Mucosa of gallbladder (tissue), 1 donor: ENCODE data around the gene SLC25A48. TPM values are rescaled to one million over a fixed set of nuclear protein-coding genes. Genes with fewer than 3 reads are reported as not detected.

ENCODE experiments used
- DNase-seq: peaks from one replicate; pipeline ENCODE4 v3.0.0-alpha.2; 2020; ENCODE audit warnings: low spot score
- total RNA-seq: library from RNA; stranded (reverse); gene quantifications from one replicate; pipeline ENCODE4 v1.2.1, GENCODE V29; 2021
- donor health status: DM: no; HTN: no; CAD: no.

SLC25A48 gene
- total RNA-seq, 1 donor from 2014 or later = 0.43 TPM

DNA sequence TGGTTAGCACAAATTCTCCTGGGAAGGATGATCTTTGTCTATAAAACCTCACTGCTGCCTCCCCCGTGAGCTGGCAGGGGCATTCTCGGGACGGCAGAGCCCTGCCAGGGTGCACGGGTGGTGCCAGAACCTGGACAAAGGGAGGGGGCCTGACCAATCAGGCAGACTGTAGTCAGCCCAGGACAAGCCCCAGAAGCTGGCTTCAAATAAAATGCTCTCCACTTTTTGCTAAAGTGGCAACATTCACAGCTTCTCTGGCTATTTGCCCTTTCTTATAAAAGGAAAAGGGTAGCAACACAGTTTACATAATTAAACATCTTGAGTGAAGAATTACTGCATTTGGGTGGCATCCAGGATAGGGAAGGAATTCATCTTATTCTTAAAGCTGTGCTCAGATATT, 46.8 kb downstream of the SLC25A48 start:
- DNase-seq = no peak

DNA sequence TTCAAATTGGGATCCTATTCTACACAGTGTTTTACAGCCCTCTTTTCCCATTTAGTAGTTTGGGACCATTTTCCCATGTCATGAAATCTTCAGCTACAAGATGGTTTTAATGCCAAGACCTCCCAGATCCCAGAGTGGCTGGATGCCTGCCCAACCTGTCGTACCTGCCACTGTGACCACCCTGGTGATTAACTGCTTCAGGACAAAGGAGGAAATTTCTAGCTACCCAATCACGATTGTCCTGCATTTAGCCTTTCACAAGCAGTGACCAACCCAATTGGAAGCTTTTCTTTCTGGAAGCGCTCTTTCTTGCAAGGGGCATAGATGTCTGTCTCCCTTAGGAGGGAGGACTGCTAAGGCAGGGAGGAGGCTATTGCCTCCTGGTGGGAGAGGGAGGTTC, 47.4 kb downstream of the SLC25A48 start:
- no peak for DNase-seq

DNA sequence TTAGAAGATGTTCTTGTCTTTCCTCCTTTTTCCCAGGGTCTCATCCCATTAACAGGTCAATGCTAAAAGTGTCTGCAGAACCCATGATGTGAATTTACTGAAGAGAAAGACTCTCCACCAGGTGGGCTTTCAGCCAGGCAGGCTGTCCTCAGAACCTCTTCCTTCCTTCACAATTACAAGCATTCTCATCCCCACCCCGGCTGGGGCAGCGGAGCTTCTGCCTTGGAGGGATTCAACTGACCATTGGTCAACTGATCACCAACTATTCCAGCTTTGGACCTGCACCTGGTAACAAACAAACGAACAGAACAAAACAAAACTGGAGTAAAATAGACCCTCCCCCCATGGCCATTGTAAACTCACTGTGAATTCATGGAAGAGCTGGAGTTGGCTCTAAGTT, 48.6 kb downstream of the SLC25A48 start:
- no peak for DNase-seq

DNA sequence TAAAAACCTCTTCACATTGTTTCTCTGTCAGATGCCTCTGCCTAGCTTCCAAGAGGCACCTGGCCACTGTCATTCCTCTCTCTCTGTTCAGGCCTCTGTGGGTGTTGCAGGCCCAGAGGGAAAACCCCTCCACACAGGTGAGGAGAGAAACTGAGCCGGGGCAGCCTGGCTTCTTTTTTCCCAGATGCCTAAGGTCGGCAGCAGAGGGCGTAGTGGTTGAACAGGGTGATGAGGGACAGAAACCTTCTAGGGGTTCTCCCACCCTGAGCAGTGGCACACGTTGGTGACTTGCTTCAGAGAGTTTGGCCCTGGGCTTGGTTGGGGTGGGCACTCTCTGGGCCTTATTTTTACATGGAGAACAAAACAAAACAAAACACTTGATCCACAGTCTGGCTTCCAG, 49.0 kb downstream of the SLC25A48 start:
- DNase-seq = no peak

DNA sequence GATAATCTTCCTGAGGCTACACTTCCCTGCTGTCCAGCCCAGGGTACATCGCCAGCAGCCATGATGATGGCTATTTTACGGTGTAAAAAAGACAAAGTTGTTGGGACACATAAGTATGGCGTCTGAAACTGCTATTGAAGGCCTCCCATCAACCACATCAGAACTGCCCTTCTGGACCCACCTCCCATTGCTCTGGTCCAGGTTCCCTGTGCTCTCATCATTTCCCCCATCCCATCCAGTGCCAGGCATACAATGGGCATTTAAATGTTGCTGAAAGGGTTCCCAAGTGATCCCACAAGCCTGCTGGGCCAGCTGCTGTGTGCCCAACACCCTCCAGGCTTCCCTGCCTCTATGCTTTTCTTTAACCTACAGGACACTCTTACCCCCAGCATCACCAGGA, 50.6 kb downstream of the SLC25A48 start:
- DNase-seq = no peak

DNA sequence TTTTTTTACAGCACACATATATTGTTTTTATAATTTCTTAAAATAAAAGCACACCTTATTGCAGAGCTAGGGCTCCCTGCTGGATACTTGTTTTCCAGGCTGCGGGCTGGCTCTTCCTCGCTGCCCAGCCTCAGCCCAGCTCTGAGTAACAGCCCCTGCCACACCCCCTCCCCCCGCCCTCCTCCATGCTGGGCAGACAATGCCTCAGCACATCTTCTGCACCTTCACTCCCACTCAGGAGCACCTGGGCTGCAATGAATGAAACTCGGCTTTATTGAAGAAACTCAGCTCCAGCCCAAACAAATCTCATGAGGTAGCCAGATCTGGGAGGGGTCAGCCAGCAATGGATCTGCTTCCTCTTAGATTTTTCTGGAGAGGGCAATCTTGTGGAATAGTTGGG, 51.7 kb downstream of the SLC25A48 start:
- no peak for DNase-seq

DNA sequence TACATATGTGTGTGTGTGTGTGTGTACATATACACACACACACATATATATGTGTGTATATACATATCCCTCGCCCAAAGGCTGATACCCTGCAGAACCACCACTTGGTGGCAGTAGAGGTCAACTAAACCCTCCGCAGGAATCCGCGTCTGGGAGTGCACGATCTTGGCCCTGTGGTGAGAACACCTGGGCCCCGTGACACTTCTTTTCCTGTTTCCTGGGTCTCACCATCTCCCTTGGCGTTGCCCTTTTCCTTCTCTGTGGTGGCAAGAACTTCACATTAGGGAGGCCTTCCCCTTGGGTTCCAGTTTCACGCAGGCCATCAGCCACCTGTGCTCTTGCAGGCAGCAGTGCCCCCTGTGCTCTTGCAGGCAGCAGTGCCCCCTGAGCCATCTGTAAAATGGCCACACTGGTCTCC, 53.0 kb downstream of the SLC25A48 start:
- peak; percentile 62 for DNase-seq

DNA sequence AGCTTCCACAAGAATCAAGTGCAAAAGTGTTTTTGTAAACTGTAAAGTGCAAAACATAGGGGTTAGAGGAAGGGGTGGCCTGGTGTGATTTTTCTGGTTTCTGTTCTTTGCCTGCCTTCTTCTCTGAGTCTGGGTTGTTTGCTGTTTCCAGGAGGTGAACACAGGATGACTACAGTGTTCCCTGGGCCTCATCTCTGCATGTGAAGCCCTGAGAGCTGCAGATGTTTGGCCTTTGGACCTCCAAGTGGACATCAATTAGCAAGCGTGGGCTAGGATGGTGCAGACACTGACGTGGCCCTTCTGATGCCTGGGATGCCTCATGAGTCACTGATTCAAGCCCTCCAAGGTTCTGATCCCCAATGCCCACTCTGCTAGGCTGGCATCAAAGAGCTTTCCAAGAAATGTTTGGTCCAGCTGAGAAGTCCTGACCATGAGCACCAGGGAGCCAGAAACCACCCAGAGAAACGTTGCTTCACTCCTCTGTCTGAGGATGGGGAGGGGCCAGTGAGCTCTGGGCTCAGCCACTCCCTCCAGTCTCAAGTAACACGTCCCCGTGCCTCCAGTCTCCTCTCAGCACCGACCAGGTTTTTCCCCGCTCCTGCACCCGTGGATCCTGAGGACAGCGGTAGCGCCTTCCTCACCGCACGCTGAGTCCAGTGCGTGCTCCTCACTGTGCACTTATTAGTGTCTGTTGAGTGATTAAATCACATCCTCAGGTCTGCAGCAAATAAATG, 53.6 kb downstream of the SLC25A48 start:
- no peak for DNase-seq

DNA sequence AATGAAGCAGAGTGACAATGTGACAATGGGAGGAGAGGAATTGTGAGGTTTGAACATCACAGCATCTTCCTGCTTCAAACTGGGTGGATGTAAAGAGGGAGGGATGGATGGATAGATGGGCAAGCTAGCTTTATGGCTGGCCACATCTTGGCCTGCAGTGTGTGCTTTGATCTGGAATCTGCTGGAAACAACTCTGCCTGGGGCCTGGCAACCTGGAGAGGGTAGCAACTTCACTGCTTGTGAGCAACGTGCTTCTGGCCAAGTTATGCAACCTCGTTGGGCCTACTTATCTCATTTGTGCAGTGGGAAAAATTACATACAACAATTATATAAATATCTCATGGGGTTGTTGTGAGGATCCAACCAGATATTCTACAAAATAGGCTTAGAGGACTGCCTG, 55.8 kb downstream of the SLC25A48 start:
- DNase-seq = no peak

DNA sequence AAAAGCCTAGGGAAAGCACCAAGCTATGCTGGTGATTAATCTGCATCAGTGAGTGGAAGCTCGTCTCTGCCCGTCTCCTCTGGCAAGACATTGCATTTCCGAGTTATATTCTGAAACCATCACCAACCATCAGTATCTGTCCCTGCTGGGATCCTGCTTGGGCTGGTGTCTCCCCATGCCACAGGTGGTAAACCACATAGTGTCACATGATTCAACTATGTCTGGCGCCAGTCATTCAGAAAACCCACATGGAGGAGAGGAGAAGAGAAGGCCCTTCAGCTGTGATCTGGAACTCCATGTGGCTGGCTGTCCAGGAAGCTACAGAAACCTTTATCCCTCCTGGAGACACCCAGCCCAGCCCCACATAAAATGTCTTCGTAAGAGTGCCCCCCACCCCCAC, 56.4 kb downstream of the SLC25A48 start:
- DNase-seq = no peak

DNA sequence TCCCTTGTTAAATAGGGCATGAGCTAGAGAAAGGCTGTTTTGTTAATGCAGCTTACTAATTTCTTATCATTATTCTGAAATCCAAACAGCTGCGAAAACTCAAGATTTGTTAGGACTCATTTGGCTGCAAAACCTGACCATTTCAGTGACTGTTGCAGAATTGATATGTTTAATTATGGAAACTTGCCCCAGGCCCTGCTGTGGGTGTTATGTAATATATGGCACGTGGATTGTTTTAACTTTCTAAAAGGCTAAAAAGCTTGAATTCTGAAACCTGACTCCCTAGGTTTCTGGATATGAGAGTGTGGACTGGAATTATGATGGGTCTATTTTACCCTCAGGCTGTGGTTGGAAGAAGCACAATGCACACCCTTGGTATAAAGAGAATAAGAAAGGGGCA, 56.8 kb downstream of the SLC25A48 start:
- DNase-seq = no peak

DNA sequence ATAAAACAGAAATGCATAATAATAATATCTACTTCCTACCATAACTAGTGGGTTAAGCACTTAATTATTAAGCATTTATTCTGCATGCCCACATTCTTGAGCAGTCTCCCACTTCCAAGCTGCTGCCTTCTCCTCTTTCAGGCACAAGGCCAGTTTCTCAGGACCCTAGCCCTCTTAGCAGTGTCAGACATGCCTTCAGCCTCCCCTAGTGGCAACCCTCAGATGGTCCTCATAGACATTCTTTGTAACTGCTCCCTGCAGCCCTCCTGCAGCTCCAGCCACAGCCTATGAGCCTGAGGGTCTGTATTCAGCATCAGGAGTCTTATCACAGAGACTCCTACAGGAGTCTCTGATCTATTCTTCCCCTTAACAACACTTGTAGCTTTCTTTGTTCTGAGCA, 57.3 kb downstream of the SLC25A48 start:
- DNase-seq = no peak

DNA sequence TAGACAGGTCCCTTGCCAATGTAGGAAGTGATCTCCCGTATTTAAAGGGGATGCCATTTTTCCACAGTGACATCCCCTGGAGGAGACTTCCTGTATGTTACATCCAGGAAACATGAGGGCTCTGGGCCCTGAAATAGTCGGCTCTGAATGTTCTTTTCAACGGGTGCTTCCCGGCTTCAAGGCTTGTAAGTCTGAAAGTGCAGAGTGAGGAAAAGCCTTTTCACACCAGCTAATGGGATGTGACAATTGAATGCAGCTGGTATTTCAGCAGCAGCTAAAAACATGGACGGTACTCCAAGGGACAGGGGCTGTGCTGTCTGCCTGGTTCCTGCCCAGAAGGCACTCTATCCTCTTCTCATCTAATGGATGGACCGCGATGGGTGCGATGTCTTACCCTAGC, 59.8 kb downstream of the SLC25A48 start:
- no peak for DNase-seq

DNA sequence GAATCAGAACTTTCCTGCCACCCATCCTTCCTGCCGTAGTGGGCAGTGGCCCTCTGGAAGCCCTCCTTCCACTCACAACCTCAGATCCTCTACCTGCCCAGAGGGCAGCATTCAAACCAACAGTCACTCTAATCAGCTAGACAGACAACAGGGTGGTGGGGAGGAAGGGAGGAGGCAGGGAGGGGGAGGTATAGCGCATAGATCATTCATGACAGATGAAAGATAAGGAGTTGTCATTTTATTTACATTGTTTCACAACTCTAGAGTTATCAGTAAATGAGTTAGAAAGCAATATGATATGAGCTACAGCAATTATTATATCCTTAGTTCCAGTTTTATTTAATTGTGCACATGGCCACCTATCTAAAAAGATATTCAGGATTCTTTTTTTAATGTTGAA, 60.3 kb downstream of the SLC25A48 start:
- no peak for DNase-seq

DNA sequence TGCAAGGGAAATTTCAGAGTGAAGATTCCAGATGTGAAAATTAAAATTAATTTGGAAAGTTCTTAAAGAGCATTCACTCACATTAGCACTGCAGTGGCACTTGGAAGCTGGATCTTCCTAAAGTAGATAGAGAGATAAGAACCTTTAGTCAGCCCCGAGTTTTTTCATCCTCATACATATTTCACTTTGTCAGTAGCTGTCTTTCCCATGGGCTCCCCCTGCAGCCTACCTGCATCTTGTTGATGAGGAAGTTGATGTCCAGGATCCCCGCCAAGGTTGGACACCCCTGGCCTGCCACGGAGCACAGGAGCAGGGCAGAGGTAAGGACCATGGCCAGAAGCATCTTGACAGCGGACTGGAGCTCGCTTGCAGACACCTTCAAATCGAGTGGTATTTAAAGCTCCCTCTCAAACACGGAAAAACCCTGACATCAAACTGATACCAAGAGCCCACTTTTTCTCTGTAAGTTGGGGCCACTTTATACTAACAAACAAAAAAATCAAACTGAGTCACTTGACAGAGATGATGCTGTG, 61.1 kb downstream of the SLC25A48 start, which contains the start of gene IL9:
TSS of gene IL9 (minus strand) at position 368 of the 533 bp plus-strand sequence. CDS start at position 343, 25 bp downstream.
- no peak for DNase-seq

DNA sequence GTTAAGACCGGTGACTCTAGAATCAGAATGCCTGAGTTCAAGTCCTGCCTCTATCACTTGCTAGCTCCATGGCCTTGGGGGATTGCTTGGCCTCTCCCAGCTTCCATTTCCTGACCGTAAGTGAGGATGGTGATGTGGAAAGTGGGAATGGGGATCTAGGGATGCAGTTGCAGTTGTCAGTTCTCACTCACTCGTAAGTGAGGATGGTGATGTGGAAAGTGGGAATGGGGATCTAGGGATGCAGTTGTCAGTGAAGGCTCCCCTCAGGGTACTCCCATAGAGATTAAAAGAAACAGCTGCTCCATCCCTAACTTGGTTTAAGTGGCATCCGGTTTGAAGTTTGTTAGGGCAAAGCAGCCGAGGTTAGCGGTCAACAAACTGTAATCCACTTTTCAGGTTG, 64.2 kb downstream of the SLC25A48 start:
- DNase-seq = no peak

DNA sequence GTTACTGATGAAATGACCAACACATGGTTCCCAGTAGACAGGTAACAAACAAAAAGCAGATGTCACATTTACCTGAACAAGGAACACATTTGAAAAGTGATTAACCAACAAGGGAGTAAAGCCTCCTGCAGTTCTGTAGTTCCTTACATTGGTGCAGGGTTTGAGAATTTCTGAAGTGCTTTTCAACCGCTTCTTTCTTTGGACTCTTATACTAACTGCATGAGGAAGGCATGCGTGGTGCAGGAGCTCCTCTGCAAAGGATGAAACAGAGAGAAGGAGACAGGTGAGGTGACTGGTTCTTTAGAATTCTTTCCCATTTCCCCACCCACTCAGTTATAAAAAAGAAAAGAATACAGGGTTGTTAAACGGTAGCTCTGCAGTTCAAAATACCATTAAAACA, 65.8 kb downstream of the SLC25A48 start:
- DNase-seq = no peak

DNA sequence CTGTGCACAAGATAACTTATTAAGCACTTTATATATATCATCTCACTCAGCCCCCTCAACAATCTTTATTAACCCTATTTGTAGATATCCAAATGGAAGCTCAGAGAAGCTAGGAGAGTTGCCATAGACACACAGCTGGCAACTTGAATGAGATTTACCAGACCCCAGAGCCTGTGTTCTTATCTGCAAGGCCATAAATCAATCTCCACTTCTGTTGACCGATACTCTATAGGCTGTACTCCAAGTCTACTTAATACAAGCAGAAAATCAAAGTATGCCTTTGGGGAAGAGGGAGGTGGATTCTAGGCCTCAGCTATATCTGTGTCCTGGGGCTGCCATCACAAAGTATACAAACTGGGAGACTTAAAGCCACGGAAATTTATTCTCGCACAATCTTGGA, 67.2 kb downstream of the SLC25A48 start:
- DNase-seq = no peak

DNA sequence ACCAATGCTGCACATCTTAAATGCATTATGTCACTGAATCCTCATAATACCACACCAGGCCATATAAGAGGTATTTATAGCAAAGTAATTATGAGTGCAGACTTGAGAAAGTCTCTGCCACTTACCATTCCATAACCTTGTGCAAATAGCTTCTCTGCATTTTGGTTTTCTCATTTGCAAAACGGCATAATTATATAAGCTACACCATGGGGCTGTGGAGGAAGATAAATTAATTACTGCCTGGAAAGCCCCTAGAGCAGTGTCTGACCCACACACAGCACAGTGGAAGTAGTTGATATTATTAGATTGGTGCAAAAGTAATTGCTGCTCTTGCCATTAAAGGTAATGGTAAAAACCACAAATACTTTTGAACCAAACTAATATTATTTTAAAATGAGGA, 70.7 kb downstream of the SLC25A48 start:
- DNase-seq = no peak

DNA sequence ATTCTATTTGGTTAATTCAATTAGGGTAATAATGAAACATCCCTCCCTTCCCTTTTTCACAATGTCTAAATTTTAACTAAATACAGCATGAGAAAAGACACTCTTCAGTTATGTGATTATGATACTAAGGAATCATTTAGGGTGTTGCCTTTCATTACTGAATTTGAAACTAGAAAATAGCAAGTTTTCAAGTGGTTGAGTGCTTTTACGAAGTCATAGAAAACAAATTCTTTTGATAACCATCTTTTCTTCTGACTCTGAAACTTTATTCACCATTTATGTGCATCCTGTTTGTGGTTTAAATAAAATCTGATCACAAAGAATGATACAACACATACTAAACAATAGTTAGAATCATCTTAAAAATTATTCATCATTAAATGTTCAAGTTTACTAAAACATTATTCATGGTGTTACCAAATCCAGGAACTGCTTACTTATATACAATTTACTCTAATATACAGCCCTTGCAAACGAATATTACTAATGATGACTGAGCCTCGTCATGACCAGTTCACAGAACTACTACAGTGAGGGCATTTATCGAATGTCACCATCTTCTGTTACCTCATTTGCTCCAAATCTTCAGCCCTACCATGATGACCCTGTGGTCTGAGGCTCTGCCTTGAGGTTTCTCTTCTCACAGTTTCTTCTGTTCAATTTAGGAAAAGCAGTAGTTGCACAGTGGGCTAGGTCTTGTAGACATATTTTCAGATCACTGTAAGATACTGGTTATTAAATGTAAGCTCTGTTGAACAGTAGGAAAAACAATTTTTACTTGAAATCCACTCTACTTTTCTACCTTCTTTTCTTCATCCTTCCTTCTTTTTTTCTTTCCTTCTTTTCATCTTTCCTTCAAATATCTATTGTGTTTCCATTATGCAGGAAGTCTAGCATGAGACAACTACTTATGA, 79.5 kb downstream of the SLC25A48 start:
- no peak for DNase-seq

DNA sequence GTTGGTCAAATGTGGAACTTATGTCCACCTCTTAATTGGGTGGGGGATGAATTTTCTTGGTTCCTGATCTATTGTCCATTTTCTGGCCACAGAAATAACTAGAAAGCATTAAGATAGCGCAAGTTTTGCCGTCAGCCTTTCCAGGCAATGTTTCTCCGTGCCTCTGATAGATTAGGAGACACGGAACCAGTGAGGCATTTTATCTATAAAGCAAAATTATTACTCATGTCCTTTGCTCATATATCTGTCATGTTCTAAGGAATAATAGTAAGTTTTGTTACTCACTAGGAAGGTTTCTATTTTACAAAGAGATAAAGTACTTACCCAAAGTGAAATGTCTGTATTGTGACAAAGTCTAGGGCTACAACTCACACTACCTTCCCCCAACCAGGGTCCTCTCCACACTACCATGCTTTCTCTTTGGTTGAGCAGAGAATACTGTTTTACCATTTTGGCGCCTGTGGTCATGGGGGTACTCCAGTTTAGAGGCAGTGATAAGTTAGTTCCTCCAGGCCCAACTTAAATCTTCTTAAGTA, 81.1 kb downstream of the SLC25A48 start:
- DNase-seq = no peak

DNA sequence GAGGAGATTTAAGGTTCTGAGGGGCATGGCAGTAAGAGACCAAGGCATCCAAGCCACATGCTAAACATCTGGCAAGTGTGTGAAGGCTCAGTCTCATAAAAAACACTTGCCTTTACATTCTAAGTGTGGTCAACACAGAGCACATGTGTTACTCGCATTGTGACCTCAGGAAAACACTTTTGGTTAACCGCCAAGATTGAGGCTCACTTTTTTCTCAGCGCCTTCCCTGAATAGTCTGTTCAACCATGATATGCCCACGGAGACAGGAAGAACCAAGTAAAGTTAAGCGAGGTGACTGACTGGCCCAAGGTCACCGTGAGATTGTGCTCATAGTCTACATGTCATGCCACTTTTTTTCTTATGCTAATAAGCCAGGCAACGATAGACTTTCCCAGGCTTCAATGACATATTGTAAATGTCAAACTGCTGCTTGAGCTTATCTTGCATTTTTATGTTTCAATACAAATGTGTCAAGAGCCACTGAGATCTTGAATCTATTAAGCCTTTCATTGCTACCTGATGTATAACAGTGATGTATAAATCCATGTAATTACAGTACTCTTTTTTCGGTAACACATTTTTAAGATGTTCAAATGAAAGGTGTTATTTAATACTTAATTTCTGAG, 82.3 kb downstream of the SLC25A48 start:
- DNase-seq = no peak
